ENCODE results near the gene LINC01488. TPM values are rescaled to one million over a fixed set of nuclear protein-coding genes. Genes with fewer than 3 reads are reported as not detected.

Gene LINC01488
- total and polyA plus RNA-seq, 9 donors: not detected

DNA sequence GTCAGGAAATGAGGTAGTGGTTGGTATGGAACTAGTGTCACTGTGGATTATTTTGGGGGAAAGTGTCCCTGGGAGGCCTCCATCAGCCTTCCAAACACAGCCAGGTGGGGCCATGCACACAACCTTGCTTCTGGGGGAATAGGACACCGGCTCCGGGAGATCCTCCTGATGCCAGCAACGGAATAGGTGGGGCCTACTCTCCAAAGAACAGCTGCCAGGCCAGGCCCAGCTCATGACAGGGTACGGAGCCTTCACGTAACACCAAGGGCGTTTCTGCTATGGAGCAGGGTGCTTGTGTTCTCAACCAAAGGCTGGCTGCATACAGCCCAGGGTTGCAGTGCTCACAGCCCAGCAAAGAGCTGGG lies 30.6 kb upstream of the LINC01488 start:
- no peaks in the 10 kb centered on the region for H3K36me3 ChIP-seq
- no peak overlapping the region for H3K27ac ChIP-seq
- no peak overlapping the region for H3K4me3 ChIP-seq
- intact Hi-C loops (cut with DNase I): no loop called here
- no peaks in the 10 kb centered on the region for H3K4me1 ChIP-seq (ENCODE audit: insufficient read depth)
- no peaks in the 10 kb centered on the region for H3K9me3 ChIP-seq
- no peak for TF ChIP-seq POLR2A (IDR thresholded peaks at IDR 0.05)
- WGBS, 3 donors: 78 to 92% (median 91%) methylated on average over 6 of the region's 6 CpGs
- no peak for DNase-seq
- no peaks in the 10 kb centered on the region for H3K27me3 ChIP-seq

DNA sequence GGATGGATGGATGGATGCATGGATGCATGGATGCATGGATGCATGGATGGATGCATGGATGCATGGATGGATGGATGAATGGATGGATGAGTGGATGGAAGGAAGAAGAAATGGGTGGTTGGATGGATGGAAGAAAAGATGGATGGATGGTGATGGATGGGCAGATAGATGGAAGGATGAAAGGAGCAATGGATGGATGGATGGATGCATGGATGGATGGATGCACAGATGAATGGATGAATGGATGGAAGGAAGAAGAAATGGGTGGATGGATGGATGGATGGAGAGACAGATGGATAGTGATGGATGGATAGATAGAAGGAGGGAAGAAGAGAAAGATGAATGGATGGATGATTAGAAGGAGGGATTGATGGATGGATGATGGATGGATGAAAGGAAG lies 30.2 kb upstream of the LINC01488 start:
- no peaks in the 10 kb centered on the region for H3K27me3 ChIP-seq
- H3K4me3 ChIP-seq: no peak overlapping the region
- no peak overlapping the region for H3K27ac ChIP-seq
- TF ChIP-seq CTCF (IDR thresholded peaks at IDR 0.05) (no peak), POLR2A (IDR thresholded peaks at IDR 0.05) (no peak), EP300 (IDR thresholded peaks at IDR 0.05) (no peak)
- DNase-seq: no peak
- H3K4me1 ChIP-seq (ENCODE audit: insufficient read depth): no peaks in the 10 kb centered on the region
- no peaks in the 10 kb centered on the region for H3K9me3 ChIP-seq
- H3K36me3 ChIP-seq: no peaks in the 10 kb centered on the region
- intact Hi-C loops (cut with DNase I): no loop called here

GRCh38 chr11:69452206-69452987 lies 29.1 kb upstream of the LINC01488 start:
- TF ChIP-seq POLR2A (IDR thresholded peaks at IDR 0.05) (no peak), EP300 (IDR thresholded peaks at IDR 0.05) (no peak), CTCF (IDR thresholded peaks at IDR 0.05) (no peak)
- H3K36me3 ChIP-seq: no peaks in the 10 kb centered on the region
- intact Hi-C loops (cut with DNase I): no loop called here
- no peaks in the 10 kb centered on the region for H3K27me3 ChIP-seq
- H3K27ac ChIP-seq: no peak overlapping the region
- WGBS, 3 donors: 65 to 73% (median 70%) methylated on average over 6 of the region's 6 CpGs
- no peak for DNase-seq
- no peaks in the 10 kb centered on the region for H3K4me1 ChIP-seq (ENCODE audit: insufficient read depth)
- H3K9me3 ChIP-seq: no peaks in the 10 kb centered on the region
- no peak overlapping the region for H3K4me3 ChIP-seq

DNA sequence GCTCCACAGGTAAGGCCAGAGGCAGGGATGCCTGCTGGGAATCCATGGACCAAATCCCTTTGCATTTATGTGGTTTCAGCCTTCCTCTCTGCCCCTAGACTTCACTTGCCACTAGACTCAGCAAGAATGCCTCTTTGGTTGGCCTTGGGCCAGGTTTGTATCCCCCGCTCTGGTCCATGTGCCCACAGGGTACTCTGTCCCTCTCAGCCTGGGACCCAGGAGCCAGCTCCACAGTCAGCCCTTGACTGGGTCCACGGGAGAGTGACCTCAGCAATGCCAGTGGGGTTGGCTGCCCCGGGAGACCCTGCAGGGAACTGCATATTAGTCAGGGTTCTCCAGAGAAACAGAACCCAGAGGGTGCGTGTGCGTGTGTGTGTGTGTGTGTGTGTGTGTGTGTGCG lies 28.3 kb upstream of the LINC01488 start:
- H3K4me1 ChIP-seq (ENCODE audit: insufficient read depth): no peaks in the 10 kb centered on the region
- H3K27ac ChIP-seq: no peak overlapping the region
- 68 to 88% (median 78%) methylated on average over 6 of the region's 6 CpGs for WGBS, 3 donors
- H3K36me3 ChIP-seq: no peaks in the 10 kb centered on the region
- intact Hi-C loops (cut with DNase I): no loop called here
- DNase-seq: no peak
- H3K9me3 ChIP-seq: no peaks in the 10 kb centered on the region
- TF ChIP-seq EP300 (IDR thresholded peaks at IDR 0.05) (no peak), CTCF (IDR thresholded peaks at IDR 0.05) (no peak), POLR2A (IDR thresholded peaks at IDR 0.05) (no peak)
- H3K4me3 ChIP-seq: no peak overlapping the region
- H3K27me3 ChIP-seq: no peaks in the 10 kb centered on the region

DNA sequence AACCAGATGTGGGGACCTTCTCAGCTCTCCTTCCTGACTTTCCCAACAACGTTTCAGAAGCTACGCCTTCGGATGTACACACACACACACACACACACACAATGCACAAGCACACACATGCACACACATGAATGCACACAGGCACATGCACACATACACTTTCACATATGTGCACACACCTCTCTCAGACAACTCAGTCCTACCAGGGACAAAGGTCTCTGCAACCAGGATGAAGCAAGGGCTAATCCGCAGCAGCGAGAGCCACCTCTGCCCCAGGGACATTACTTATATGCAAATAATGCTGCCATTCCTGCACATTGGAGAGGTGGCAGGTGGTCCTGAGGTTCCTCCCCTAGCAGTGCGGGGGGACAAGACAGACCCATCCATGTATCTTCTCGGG lies 27.4 kb upstream of the LINC01488 start:
- TF ChIP-seq EP300 (IDR thresholded peaks at IDR 0.05): no peak
- TF ChIP-seq POLR2A (IDR thresholded peaks at IDR 0.05): no peak
- TF ChIP-seq CTCF (IDR thresholded peaks at IDR 0.05): no peak
- Histone ChIP-seq H3K27ac (no peak overlapping the region), H3K4me1 (ENCODE audit: insufficient read depth) (no peaks in the 10 kb centered on the region), H3K4me3 (no peak overlapping the region), H3K27me3 (no peaks in the 10 kb centered on the region), H3K36me3 (no peaks in the 10 kb centered on the region), H3K9me3 (no peaks in the 10 kb centered on the region)
- DNase-seq: no peak
- intact Hi-C loops (cut with DNase I): no loop called here
- WGBS, 3 donors: 89 to 93% (median 90%) methylated on average over 7 of the region's 7 CpGs

All from ovary (tissue), 9 donors.